Activated T-helper 1 cell treated with anti-CD3 and anti-CD28 coated beads, Interleukin-2, amount 50 U/mL, for 16 hours (primary cell): ENCODE measurements around the gene FAM161A.

Experiments
- DNase-seq, 2 donors: peaks; one replicate each; pipeline ENCODE4 v3.0.0-alpha.2; 2020; ENCODE audit warnings: low read depth in 1 of 2, low spot score in 1 of 2

The FAM161A gene

DNA sequence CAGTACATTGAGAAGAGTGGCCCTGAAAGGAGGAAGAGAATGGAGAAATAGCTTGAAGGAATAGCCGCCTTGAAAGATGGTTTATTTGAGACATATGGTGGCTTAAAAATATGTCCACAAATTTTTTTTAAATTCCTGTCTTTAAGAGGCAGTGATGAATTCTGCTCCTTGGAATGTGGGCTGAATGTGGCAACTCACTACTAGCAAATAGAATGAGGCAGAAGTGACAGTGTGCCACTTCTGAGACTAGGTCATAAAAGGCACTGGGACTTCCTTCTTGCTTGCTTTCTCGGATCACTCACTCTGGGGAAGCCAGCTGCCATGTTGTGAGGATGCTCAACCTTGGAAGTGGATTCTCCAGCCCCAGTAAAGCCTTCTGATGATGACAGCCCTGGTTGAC lies 67.0 kb downstream of the FAM161A start:
- no peak for DNase-seq

DNA sequence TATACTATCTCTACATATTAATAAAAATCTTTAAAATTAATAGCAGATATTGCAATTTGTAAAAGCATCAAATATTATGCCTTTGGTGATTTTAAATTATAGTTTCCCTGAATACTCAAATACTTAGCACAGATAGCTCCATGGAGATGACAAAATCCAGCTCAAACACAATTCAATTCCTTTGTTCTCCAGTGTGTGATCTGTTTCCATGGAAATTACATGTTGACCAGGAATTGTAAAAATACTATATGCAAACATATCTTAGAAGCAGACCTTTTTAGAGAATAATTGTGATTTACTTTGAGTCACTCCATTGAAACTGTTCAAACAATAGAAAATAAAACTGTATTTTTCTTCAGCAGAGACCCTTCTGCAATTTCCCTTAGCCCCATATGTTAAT lies 68.3 kb downstream of the FAM161A start:
- no peak for DNase-seq

DNA sequence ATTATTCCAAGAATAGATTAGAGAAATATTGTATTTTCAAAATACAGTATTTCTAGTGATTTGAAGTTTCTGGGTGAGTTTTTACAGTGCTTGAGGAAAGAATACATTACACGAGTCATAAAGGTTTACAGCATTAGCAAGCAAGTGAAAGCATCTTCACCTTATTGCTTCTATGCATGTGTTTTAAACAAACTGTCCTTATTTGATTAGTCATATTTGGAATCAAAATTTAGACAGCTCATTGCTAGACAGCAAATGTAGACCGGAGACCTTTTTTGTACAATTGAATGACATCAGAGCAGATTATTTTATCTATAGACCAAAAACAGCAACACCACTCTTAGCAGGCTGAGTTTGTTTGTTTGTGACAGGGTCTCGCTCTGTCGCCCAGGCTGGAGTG lies 69.2 kb downstream of the FAM161A start:
- no peak for DNase-seq

DNA sequence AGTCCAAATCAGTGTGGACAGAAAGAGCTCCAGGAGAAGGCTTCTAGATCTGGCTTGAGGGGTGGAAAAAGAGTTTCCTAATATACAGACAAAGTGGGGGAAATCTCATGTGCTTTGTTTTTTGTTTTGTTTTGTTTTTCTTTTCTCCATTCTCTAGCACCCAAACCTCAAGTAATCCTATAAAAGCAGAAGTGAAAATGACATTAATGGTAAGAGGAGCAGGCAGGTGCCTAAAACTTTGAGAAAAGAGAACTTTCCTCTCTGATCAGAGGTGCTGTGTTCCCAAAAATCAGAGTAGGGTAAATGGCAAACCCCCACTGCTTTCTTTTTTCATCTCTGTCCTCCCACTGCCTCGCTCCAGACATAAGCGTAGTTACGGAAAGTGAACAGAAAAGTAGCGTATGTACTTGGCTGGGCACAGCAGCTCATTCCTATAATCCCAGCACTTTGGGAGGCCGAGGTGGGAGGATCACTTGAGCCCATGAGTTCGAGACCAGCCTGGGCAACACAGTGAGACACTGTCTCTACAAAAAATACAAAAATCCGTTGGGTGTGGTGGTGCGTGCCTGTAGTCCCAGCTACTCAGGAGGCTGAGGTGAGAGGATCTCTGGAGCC lies 77.8 kb downstream of the FAM161A start:
- no peak for DNase-seq
